OCI-LY7 (cell line): ENCODE measurements around the gene CYFIP1.

ENCODE experiments used
- EZH2phosphoT487 ChIP-seq: fragments of 200-600 bp; sonication (generic); IDR thresholded peaks from 2 replicates; pipeline ENCODE4 v1.6.1; 2018; ENCODE audit warnings: low read depth, borderline replicate concordance, mild to moderate bottlenecking, mixed run types, antibody characterized with exemption, low read length, moderate library complexity, mixed read lengths
- TF ChIP-seq, protein P1 (sequence below): fragments of 200-600 bp; sonication (generic); conservative IDR thresholded peaks from 2 replicates; pipeline ENCODE4 v1.5.1; 2014; ENCODE audit warnings: mild to moderate bottlenecking, antibody characterized with exemption, low read length, moderate library complexity, mixed read lengths

DNA sequence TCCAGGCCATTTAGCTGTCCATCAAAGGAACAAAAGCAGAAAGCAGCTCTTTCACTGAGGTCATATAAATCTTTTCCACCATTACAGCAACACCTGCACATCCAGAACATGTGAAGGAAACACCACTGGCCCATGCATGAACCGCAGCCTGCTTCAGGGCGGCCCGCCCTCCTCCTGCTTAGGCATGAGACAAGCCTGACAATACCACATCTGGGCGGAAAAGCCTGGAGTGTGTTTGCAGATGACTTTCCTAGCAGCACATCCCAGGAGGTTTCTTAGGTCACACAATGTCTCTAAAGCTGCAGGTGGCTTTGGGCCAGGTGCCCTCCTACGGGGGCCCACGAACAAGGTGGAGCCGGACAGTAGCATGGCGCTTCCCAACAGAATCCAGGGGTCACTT lies 19.6 kb downstream of the CYFIP1 start:
- TF ChIP-seq, protein P1, sequence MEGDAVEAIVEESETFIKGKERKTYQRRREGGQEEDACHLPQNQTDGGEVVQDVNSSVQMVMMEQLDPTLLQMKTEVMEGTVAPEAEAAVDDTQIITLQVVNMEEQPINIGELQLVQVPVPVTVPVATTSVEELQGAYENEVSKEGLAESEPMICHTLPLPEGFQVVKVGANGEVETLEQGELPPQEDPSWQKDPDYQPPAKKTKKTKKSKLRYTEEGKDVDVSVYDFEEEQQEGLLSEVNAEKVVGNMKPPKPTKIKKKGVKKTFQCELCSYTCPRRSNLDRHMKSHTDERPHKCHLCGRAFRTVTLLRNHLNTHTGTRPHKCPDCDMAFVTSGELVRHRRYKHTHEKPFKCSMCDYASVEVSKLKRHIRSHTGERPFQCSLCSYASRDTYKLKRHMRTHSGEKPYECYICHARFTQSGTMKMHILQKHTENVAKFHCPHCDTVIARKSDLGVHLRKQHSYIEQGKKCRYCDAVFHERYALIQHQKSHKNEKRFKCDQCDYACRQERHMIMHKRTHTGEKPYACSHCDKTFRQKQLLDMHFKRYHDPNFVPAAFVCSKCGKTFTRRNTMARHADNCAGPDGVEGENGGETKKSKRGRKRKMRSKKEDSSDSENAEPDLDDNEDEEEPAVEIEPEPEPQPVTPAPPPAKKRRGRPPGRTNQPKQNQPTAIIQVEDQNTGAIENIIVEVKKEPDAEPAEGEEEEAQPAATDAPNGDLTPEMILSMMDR: no peak
- TF ChIP-seq EZH2phosphoT487: no peak
